ENCODE data around the gene DCDC2.

GRCh38 chr6:24287239-24287638 lies 70.6 kb downstream of the DCDC2 start:
- TF ChIP-seq POLR2A (IDR thresholded peaks at IDR 0.05; ENCODE audit: low read length) = no peak
- TF ChIP-seq GATA1 (IDR thresholded peaks at IDR 0.05; ENCODE audit: low read depth, low read length) = no peak
